Neural cell (in vitro differentiated cells): ENCODE measurements around the gene FAM219B.

ENCODE experiments used
- CTCF ChIP-seq: fragments of 450-650 bp; IDR thresholded peaks from 2 replicates; pipeline ENCODE4 v1.5.1; 2014; ENCODE audit warnings: antibody characterized with exemption, mild to moderate bottlenecking, moderate library complexity; ENCODE audit not compliant: poor library complexity, severe bottlenecking
- EP300 ChIP-seq: fragments of 450-650 bp; conservative IDR thresholded peaks from 2 replicates; pipeline ENCODE4 v1.6.1; 2014; ENCODE audit warnings: antibody characterized with exemption, mild to moderate bottlenecking, moderate library complexity; ENCODE audit not compliant: poor library complexity, severe bottlenecking
- EZH2 ChIP-seq: fragments of 200-600, 300-800 bp; shearing (Covaris generic), sonication (generic); IDR thresholded peaks from 2 replicates; pipeline ENCODE4 v1.6.1; 2014; ENCODE audit warnings: antibody characterized with exemption, low read length, borderline replicate concordance, mild to moderate bottlenecking; ENCODE audit not compliant: insufficient read depth, poor library complexity, severe bottlenecking
- MXI1 ChIP-seq: fragments of 450-650 bp; conservative IDR thresholded peaks from 2 replicates; pipeline ENCODE4 v1.6.1; 2014; ENCODE audit warnings: antibody characterized with exemption, mild to moderate bottlenecking; ENCODE audit not compliant: poor library complexity, severe bottlenecking
- POLR2AphosphoS5 ChIP-seq: IDR thresholded peaks from 2 replicates; pipeline ENCODE4 v1.6.1; 2012
- RAD21 ChIP-seq: fragments of 450-650 bp; conservative IDR thresholded peaks from 2 replicates; pipeline ENCODE4 v1.6.1; 2014; ENCODE audit warnings: antibody characterized with exemption, mild to moderate bottlenecking, moderate library complexity
- SMC3 ChIP-seq: fragments of 450-650 bp; conservative IDR thresholded peaks from 2 replicates; pipeline ENCODE4 v1.6.1; 2014; ENCODE audit warnings: antibody characterized with exemption, mild to moderate bottlenecking, moderate library complexity; ENCODE audit not compliant: poor library complexity
- TAF1 ChIP-seq: IDR thresholded peaks from 2 replicates; pipeline ENCODE4 v1.6.1; 2012; ENCODE audit warnings: low read depth
- TF ChIP-seq, protein P1 (sequence below): IDR thresholded peaks from 2 replicates; pipeline ENCODE4 v1.6.1; 2012; ENCODE audit warnings: borderline replicate concordance

DNA sequence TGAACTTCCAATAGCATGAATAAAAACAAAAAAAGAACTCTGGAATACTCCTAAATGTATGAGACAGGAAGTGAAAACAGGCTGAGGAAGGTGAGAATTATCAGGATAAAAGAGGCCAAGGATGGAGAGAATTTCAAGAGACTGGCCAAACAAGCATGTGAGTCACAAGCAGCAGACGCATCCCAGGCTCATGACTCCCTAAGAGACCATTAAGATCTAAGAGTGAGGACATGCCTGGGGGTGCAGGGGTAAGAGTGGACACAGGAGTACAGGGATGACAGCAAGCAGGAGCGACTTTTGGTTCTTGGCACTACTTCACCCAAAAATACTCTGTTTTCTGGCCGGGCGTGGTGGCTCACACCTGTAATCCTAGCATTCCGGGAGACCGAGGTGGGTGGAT lies 40.6 kb downstream of the FAM219B start:
- TF ChIP-seq CTCF: no peak
- TF ChIP-seq RAD21: no peak
- TF ChIP-seq EZH2: no peak
- TF ChIP-seq EP300: no peak
- no peak for TF ChIP-seq POLR2AphosphoS5
- TF ChIP-seq, protein P1, sequence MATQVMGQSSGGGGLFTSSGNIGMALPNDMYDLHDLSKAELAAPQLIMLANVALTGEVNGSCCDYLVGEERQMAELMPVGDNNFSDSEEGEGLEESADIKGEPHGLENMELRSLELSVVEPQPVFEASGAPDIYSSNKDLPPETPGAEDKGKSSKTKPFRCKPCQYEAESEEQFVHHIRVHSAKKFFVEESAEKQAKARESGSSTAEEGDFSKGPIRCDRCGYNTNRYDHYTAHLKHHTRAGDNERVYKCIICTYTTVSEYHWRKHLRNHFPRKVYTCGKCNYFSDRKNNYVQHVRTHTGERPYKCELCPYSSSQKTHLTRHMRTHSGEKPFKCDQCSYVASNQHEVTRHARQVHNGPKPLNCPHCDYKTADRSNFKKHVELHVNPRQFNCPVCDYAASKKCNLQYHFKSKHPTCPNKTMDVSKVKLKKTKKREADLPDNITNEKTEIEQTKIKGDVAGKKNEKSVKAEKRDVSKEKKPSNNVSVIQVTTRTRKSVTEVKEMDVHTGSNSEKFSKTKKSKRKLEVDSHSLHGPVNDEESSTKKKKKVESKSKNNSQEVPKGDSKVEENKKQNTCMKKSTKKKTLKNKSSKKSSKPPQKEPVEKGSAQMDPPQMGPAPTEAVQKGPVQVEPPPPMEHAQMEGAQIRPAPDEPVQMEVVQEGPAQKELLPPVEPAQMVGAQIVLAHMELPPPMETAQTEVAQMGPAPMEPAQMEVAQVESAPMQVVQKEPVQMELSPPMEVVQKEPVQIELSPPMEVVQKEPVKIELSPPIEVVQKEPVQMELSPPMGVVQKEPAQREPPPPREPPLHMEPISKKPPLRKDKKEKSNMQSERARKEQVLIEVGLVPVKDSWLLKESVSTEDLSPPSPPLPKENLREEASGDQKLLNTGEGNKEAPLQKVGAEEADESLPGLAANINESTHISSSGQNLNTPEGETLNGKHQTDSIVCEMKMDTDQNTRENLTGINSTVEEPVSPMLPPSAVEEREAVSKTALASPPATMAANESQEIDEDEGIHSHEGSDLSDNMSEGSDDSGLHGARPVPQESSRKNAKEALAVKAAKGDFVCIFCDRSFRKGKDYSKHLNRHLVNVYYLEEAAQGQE: no peak
- no peak for TF ChIP-seq MXI1
- no peak for TF ChIP-seq TAF1
- TF ChIP-seq SMC3: no peak
